ENCODE measurements around the gene TRANK1.

Gene TRANK1

GRCh38 chr3:36840453-36840921, 104.4 kb downstream of the TRANK1 start:
- no peak for DNase-seq

- DNase-seq: no peak
These were observed 107.8 kb downstream of the TRANK1 start for GRCh38 chr3:36837089-36837488.

DNA sequence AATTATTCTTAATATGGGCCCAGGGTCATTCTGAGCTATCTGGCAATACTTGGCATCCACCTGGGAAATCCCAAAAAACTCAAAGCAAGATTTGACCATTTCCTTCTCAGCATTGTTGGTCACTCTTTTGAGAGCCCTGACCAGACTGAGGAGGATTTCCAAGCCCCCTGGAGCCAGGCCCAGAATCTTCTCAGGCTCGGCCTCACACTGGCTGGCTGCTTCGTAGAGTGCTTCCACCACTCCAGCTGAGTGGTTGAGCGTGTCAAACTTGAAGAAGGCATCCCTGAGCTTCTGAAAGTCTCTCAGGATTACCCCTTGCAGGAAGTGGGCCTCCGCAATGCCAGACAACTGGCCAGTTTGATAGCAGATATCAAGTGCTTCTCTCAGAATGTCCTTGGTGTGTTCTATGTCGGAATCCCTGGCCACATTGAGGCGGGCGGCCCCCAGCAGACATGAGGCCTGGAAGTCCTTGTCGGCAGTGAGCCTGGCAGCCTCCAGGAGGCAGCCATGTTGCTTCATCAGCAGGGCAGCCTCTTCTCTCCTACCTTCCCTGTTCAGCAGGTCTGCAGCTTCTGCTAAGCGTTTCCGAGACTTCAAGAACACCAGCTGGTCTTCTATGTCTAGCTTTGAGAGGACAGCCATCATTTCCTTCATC, 111.6 kb downstream of the TRANK1 start:
- DNase-seq: no peak

DNA sequence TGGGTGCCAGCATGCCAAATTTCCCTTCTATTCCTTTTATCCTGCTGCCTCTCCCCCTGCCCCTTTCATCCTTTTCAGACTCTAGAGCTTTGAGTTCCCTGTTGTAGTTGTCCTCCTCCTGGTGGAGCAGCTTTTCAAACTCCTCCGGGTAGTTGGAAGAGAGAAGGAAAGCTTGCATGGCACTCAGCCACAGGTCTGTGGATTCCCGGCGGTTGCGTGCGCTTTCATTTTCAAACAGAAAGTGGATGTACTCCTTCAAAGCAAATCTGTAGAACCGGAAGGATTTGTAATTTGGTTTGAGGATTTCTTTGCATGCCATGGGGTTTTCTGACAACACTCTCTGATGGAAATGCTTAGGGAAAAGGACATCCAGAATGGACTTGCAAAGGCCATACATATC, 112.4 kb downstream of the TRANK1 start:
- no peak for DNase-seq

DNA sequence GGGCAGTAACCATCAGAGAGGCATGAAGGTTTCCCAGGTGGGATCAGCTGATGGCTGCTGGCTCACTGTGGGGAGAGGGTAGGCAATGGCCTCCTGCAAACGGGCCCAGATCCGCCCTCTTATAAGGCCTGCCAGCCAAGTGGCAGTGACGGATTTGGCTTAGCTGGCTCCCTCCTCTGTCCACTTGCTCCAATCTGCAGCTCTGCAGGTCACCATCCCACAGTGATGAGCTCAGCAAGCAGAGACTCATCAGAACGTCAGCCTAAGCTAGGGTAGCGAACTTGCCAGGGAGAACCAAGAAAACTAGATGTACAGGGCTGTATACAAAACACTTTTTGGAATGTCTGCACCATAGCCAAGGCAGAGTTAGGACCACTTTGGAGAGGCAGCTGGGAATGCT, 117.7 kb downstream of the TRANK1 start:
- no peak for DNase-seq

DNA sequence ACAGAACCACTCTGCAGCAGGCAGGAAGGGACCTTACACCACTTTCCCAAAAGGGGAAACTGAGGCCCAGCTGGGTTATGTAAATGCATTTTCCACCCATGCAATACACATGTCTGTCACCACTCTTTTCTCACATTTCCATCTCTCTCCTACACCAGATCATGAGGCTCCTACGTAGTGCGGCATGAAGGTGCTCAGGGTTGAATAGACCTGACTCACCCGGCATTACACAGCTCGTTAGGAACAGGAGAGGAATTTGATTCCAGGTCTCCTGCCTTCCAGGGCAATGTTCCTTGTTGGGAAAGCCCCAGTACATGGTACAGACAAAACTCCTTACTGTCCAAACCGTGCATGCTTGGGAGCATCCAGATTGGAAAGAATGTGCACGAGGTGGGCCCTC, 118.6 kb downstream of the TRANK1 start:
- DNase-seq: no peak

DNA sequence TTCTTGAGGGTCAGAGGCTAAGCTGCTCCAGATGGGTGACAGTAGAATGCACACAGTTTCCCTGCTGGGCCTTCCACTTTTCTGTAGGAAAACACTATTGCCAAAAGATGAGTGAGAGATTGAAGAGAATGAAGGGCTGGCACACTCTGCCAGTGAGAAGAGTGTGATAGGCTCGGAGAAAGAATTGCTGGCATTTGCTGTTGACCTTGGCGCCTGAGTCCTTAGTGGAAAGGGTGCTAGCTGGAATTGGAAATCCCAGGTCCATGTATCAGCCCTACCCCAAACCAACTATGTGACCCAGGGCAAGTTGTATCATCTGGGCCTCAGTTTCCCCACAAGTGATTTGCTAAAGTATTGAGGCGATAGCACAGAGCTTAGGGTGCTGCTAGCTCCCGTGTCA, 120.4 kb downstream of the TRANK1 start:
- no peak for DNase-seq

GRCh38 chr3:36823806-36824205, 121.0 kb downstream of the TRANK1 start:
- DNase-seq: no peak

DNA sequence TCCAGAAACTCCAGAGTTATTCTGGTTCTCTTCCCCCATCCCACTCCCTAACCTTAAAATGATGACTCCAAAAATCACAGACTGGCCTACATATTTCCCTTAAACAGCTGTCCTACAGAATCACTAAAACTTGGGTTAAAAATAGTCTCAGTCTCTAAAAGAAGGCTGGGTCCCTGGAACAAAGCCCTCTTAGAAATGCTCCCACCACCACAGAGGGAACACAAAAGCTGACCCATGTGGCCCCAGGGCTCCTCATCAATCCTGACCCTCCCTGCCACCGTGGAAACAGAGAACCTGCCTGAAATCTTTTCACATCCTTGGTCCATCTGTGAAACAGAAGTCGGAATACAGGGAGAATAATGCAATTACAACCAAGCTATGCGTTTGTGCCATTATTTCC, 124.8 kb downstream of the TRANK1 start:
- DNase-seq: no peak

- DNase-seq: no peak
These were observed 126.9 kb downstream of the TRANK1 start for GRCh38 chr3:36817806-36818533.

DNA sequence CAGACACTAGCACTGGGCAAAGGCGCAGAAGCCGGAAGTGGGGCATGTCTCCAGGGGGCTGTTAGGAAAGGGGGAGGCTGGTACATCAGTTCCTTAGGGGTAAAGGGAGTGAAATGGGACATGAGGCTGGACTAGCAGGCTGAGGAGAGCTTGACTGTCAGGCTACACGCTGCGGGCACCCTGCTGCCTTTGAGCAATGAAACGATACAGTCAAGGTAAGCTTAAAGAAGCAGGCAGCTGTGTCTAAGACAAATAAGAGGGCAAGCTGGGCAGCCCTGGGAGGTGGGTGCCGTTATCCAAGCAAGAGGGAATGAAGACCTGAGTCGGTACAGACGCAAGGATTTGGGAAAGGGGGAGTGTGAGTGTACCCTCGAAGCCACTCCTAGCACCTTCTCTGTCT, 129.5 kb downstream of the TRANK1 start:
- no peak for DNase-seq

DNA sequence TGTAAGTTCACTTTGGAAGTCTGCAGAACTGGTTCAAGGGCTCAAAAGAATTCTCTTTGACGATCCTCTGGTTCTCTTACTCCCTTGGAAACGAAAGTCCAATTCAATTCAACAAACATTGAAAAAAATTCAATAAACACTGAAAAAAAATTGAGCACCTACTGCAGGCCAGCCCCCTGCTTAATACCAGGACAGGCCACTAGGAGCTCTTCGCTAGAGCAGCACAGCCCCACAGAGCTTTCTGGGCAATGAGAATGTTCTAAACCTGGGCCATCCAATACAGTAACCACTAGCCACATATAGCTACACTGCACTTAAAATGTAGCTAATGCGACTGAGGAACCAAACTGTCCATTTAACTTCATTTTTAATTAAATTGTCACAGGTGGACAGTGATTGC, 130.1 kb downstream of the TRANK1 start:
- DNase-seq: no peak

GRCh38 chr3:36814066-36814717, 130.7 kb downstream of the TRANK1 start:
- peak; percentile 53 to 82 for DNase-seq

DNA sequence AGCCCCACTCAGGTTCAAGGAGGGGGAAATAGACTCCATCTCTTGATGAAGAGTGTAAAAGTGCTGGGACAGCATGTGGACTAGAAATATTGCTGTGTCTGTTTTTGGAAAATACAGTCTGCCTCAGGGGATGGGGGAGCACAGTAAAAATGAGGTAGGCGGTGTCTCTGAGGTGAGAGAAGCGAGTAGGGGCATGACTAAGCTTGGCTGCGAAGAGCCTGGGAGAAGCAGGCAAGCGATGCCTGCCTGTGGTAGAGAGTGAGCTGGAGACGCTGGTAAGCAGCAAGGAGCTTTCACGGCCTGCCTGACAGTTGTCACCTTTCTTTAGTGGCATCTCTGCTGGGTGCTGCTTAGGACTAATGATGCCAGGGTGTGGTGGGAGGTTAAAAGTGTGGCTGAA, 131.5 kb downstream of the TRANK1 start:
- no peak for DNase-seq

- DNase-seq: no peak
These were observed 132.6 kb downstream of the TRANK1 start for GRCh38 chr3:36812240-36812639.

- no peak for DNase-seq
These were observed 133.1 kb downstream of the TRANK1 start for GRCh38 chr3:36811768-36812167.

DNA sequence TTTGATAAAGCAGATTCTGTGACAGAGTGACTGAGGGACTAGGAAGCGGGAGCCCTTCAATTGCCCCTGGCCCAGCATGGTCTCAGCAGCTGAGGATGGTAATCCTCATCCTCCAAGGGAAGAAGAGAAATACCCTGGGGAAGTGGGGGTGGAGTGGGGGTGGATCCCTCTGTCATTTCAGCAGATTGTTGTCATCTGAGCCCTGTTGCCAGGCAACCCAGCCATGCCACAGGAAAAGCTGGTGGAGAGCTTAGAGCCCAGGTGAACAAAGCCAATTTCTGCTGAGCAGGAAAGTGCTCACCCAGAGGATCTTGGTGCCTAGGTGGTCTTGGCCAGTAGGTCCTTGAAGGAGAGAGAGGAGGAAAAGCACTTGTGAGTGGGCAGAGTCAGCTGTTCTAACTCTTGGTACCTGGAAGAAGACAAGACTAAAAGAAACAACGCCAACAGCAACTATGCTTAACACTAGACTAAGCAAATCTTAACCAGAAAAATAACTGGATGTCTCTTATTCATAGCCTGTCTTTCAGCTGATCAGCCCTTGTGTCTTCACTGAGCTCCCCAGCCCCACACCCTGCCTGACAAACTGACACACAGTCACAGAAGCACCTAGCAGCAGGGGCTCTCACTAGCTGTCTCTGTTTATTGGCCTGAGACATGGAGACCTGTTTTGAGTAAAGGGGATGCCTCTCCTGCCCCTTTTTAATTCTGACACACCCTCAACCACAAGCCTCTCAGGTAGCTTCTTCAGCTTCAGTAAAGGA, 140.4 kb downstream of the TRANK1 start:
- DNase-seq: peak; percentile 29 to 54

GRCh38 chr3:36803091-36803791, 141.6 kb downstream of the TRANK1 start:
- DNase-seq: no peak

DNA sequence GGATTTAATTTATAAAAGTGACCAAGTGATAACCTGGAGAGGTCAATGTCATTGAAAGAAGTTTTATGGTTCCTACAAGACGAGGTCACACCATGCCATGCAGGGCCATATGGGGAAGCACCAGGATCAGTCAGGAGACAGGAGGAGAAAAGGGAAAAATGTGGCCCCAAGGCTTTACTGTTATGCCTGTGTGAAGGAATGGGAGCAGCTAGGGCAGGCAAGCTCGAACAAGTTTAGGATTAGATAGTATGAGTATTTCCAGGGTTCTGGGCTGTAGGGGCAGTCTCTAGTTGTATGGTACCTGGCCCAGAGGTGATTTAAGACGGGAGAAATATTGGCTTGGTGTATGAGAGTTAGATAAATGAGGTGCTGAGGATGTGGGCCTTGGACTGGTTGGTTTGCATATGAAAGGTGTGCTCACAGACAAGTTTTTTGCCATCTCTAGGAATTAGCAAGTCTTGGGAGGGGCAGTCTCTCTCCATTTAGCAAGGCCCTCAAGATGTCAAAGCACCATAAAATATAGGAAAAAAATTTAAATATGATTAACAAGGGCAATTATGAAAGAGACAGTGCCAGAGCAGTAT, 144.2 kb downstream of the TRANK1 start:
- no peak for DNase-seq

GRCh38 chr3:36796881-36797280, 148.0 kb downstream of the TRANK1 start:
- DNase-seq: peak; percentile 12 to 70

DNA sequence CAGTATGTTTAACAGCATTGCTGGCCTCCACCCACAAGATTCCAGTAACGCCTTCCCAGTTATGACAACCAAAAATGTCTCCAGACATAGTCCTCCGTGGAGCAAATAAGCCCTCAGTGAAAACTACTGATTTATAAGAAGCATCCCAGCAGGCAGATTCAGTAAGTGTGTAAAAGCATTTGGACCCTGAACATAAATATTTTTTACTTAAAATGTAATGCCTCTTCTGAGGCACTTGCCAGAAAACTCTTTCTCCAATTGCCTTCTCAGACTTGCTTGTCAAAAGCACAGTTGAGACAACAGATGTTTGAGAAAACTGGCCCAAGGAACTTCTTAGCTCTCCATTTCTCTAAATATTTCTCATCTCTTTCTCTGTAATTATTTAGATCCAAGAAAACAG, 148.7 kb downstream of the TRANK1 start:
- DNase-seq: no peak

- DNase-seq: no peak
These were observed 149.2 kb downstream of the TRANK1 start for GRCh38 chr3:36795622-36796021.
